Hematopoietic multipotent progenitor cell treated with erythropoietin and hydrocortisone succinate and interleukin-3 and kit ligand, for 17 days (in vitro differentiated cells): ENCODE measurements around the gene METTL6.
"Not testable (repeated sequence)": the region's sequence is repeated elsewhere in the genome, so short reads cannot be mapped to it uniquely, and the experiment has no call there.

Experiments used
- DNase-seq: peaks from one replicate; pipeline ENCODE4 v3.0.0-alpha.2; 2015; ENCODE audit warnings: low spot score

The METTL6 gene

DNA sequence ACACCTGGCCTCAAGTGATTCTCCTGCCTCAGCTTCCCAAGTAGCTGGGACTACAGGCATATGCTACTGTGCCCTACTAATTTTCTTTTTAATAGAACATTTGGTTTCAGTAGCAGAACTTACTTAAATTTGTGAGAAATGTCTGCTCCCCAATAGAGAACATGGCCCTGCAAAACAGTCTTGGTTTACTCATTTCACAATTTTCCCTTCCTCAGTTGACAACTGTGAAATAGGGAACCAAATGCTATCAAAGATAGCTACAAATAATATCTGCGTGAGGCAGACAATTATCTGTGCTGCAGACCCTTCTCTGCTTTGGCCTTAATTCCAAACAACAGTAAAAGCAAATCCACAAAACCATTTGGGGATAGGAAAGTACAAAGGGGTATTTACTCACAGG is 22.6 kb downstream of the METTL6 start:
- no peak for DNase-seq

DNA sequence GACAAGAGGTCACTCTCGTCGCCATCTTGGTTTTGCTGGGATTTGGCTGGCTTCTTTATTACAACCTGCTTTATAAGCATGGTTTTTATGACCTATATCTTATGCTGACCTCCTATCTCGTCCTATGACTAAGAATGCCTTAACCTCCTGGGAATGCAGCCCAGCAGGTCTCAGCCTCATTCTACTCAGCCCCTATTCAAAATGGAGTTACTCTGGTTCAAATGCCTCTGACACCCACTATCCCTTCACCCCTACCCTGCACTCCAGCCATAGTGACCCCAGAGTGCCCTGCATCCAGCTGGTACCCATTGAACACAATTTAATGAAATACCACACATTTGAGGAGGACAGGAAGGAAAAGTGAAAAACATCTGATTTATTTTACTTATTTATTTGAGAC is 23.4 kb downstream of the METTL6 start:
- DNase-seq, result no peak

DNA sequence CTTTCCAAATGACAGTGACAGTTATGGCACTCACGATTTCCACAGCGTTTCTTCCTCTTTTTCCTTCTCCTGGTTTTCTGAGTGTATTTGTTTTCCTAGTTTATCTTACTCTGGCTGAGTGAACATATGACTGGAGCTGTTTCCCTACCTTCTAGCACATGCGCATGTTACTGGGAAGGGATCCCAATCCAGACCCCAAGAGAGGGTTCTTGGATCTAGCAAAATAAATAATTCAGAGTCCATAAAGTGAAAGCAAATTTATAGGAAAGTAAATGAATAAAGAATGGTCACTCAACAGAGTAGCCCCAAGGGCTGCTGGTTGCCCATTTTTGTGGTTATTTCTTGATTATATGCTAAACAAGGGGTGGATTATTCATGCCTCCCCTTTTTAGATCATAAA is 23.8 kb downstream of the METTL6 start:
- DNase-seq, result no peak

DNA sequence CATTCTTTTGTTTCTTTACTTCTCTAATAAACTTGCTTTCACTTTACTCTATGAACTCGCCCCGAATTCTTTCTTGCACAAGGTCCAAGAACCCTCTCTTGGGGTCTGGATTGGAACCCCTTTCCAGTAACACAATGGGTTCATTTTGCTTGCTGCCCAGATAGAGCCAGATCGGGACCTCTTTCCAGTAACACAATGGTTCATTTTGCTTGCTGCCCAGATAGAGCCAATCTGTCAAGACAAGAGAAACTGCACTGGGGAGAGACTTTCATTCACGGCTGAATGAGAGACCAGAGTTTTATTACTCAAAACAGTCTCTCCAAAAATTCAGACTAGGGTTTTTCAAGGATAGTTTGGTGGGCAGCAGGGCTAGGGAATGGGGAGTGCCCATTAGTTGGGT is 25.4 kb downstream of the METTL6 start:
- DNase-seq, result no peak

DNA sequence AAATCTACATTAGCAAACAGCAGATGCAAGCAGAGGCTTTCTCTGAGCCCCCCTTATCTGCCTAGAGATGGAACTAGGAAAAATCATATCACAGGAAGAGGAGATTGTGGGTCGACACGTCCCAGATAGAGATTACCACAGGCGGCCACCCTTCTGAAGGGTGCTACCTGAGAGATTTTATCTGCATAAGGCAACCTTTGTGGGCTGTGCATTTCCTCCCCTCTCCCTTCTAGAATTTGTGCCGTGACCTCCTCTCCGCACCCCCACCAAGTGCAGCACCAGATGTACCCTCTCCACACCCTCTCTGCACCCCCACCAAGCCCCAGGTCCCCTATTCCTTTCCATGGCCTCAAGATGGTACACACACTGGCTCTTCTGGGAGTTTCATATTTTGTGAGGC is 27.4 kb downstream of the METTL6 start:
- DNase-seq, result no peak

DNA sequence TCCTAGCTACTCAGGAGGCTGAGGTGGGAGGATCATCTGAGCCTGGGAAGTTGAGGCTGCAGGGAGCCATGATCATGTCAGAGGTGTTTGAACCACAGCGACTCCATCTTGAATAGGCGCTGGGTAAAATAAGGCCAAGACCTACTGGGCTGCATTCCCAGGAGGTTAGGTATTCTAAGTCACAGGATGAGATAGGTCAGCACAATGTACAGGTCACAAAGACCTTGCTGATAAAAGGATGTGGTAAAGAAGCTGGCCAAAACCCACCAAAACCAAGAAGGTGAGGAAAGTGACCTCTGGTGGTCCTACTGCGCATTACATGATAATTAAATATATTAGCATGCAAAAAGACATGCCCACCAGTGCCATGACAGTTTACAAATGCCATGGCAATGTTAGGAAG is 28.6 kb downstream of the METTL6 start:
- peak; percentile 24 for DNase-seq

DNA sequence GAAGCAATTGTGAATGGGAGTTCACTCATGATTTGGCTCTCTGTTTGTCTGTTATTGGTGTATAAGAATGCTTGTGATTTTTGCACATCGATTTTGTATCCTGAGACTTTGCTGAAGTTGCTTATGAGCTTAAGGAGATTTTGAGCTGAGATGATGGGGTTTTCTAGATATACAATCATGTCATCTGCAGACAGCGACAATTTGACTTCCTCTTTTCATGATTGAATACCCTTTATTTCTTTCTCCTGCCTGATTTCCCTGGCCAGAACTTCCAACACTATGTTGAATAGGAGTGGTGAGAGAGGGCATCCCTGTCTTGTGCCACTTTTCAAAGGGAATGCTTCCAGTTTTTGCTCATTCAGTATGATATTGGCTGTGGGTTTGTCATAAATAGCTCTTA is 34.1 kb downstream of the METTL6 start:
- DNase-seq, result not testable (repeated sequence)

DNA sequence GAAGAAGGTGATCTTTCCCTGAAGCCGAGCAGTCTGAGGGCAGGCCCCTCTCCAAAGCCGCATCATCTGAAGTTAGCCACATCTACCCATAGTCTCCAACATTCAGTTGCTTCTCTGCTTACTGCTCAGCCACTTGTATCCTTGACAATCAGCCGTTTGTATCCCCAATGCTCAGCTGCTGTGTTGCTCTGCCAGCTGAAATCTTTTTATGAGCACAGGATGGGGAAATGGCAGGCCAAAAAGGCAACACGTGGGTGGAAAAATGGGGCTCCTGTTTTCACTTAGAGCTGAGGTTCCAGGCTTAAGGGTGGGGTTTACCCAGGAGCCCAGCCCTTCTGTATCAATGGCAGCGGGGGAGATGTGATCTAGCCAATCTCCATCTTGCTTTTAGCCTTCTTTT is 36.3 kb downstream of the METTL6 start:
- no peak for DNase-seq

DNA sequence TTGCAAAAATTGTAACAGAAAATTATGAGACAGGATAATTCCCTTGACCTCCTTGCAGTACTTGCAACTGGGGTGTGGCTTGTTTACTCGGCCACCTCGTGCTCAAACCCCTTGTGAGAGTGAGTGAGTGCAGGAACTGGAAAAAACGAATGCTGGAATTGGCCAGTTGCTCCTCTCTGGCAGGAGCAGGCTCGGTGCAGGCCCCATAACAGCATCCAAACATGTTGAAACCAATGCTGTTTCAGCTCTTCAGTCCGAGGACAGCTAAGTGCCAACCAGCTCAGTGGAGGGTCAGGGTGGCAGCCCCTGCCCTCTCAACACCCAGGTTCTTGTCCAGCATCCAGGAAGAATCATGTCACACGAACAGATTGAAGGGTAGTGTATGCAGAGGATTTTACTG is 36.9 kb downstream of the METTL6 start:
- DNase-seq, result no peak

DNA sequence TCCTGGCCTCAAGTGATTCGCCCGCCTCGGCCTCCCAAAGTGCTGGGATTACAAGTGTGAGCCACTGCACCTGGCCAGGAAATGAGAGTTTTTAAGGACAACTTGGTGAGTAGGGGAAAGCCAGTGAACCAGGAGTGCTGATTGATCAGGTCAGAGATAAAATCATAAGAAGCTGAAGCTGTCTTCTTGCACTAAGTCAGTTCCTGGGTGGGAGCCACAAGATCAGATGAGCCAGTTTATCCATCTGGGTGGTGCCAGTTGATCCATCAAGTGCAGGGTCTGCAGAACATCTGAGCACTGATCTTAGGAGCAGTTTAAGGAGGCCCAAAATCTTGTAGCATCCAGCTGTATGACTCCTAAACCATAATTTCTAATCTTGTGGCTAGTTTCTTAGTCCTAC is 39.0 kb downstream of the METTL6 start:
- not testable (repeated sequence) for DNase-seq

DNA sequence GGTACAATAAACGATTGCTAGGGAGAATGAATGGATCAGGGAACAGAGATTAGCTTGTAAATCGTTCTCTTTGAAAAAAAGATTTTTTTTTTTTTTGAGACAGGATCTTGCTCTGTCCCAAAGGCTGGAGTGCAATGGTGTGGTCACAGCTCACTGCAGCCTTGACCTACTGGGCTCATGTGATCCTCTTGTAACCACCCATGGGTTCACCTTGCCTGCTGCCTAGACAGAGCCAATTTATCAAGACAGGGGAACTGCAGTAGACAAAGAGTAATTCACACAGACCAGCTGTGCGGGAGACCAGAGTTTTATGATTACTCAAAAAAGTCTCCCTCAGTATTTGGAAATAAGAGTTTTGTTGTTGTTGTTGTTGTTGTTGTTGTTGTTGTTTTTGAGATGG is 39.6 kb downstream of the METTL6 start:
- DNase-seq, result no peak

DNA sequence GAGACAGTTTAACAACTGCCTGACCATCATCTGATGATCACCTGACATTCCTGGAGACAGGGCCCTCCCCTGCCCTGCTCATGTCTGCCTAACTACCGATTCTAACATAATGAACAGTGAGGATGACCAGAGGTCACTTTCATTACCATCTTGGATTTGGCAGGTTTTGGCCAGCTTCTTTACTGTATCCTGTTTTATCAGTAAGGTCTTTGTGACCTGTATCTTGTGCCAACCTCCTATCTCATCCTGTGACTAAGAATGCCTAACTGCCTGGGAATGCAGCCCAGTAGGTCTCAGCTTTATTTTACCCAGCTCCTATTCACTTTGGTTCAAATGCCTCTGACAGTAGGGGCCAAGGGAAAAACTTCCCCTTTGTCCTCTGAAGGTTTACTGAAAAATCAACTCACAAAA is 40.2 kb downstream of the METTL6 start:
- DNase-seq, result no peak

DNA sequence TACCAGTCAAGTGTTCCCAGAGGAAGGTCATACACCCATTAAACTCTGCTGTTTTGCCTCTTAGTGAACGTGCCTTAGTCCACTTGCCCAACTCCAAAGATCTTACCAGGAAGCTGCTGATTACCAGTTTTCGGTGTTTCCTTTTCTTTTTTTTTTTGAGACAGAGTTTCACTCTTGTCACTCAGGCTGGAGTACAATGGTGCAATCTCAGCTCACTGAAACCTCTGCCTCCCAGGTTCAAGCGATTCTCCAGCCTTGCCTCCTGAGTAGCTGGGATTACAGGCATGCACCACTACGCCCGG is 40.7 kb downstream of the METTL6 start:
- not testable (repeated sequence) for DNase-seq

DNA sequence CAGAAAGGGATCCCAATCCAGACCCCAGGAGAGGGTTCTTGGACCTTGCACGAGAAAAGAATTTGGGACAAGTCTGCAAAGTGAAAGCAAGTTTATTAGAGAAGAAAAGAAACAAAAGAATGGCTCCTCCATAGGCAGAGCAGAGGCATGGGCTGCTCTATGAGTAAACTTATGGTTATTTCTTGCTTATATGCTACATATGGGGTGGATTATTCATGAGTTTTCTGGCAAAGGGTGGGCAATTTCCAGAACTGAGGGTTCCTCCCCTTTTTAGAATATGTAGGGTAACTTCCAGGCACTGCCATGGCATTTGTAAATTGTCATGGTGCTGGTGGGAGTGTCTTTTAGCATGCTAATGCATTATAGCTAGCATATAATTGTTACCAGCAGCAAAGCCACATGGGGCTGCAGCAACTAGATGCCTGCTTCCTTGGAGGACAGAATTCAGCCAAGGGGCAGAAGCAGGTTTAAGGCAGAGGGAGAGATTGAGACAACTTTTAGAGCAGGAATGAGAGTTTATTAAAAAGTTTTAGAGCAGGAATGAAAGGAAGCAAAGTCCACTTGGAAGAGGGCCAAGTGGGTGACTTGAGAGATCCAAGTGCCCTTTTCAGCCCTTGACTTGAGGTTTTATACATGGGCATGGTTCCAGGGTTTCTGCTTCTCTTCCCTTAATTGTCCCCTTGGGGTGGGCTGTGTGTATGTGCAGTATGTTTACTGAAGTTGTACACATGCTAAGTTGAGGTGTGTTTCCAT is 41.3 kb downstream of the METTL6 start:
- no peak for DNase-seq

DNA sequence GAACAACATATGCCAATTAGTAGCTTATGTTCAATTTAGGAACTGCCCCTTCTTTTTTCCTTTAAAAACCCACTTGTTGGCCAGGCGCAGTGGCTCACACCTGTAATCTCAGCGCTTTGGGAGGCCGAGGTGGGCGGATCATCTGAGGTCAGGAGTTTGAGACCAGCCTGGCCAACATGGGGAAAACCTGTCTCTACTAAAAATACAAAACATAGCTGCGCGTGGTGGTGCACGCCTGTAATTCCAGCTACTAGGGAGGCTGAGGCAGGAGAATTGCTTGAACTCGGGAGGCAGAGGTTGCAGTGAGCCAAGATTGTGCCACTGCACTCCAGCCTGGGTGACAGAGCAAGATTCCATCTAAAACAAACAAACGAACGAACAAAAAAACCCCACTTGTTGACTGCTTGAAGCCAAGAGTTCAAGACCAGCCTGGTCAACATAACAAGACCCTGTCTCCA is 42.1 kb downstream of the METTL6 start:
- DNase-seq, result not testable (repeated sequence)

DNA sequence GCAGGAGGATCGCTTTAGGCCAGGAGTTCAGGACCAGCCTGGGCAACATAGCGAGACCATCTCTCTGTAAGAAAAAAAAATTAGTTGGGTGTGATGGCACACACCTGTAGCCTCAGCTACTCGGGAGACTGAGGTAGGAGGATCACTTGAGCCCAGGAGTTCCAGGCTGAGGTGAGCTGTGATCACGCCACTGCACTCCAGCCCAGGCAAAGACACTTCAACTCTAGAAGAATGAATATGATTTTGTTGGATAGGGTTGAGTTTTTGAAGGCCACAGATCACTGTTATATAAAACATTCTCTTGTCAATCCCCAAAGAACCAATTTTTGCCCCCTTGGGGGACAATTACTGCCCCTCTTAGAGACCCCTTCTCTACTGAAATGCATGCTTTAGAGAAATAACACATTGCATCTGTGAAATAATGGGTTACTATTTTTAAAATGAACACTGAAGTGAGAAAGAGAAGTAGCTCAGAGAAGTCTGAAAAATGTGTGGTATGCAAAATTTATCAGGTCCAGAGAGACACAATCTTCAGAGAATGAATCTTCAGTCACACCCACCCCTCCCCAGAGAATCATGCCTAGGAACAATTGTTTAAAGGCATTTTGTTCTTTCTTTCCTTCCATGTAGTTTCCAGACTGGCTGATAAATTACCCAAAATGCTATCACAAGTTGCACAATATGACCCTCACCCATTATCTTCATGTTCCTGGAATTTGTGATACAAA is 42.7 kb downstream of the METTL6 start:
- no peak for DNase-seq

DNA sequence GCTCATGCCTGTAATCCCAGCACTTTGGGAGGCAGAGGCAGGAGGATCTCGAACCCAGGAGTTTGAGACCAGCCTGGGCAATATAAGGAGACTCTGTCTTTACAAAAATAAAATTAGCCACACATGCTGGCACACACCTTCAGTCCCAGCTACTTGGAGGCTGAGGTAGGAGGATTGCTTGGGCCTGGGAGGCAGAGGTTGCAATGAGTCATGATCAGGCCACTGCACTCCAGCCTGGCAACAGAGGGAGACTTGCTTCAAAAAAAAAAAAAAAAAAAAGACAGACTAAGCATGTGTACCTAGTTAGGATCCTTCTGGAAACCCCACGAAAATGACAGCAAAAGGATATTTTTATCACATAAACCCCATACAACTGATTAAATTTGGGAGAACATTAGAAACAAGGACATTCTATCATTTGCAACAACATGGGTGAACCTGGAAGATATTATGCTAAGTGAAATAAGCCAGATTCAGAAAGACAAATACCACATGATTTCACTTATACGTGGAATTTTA is 44.9 kb downstream of the METTL6 start:
- no peak for DNase-seq

DNA sequence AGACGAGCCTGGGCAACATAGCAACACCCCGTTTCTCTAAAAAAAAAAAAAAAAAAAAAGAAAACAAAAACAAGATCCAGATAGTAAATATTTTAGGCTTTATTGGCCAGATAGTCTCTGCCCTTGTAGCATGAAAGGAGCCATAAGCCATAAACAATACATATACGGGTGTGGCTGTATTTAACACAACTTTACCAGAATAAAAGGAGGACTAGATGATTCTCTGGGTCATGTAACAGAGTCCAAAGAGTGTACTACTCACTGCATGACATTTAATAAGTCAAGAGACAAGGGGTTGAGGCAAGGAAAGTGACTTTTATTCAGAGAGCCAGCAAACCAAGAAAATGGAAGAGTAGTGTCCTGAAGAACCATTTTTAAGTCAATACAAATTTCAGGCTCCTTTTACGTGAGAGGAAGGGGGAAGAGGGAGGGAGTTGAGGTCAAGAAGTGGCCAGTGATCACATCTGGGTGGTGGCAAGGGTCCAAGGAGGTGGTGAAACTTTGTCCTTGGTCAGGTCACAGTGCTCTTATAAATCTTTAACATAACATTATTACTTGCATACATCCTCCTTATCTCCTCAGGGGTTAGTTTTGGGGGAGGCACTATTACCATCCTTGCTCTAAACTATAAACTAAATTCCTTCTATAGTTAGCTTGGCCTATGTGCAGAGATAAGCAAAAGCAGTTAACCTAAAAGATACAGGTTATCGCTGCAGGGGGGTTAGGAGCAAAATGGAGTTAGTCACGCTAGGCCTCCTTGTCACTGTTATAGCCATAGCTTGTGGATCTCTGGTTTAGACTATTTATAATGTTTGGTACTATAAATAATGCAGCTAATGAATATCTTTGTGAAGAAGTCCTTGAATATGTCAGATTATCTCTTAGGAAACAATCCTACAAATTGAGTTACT is 46.1 kb downstream of the METTL6 start:
- DNase-seq, result no peak

DNA sequence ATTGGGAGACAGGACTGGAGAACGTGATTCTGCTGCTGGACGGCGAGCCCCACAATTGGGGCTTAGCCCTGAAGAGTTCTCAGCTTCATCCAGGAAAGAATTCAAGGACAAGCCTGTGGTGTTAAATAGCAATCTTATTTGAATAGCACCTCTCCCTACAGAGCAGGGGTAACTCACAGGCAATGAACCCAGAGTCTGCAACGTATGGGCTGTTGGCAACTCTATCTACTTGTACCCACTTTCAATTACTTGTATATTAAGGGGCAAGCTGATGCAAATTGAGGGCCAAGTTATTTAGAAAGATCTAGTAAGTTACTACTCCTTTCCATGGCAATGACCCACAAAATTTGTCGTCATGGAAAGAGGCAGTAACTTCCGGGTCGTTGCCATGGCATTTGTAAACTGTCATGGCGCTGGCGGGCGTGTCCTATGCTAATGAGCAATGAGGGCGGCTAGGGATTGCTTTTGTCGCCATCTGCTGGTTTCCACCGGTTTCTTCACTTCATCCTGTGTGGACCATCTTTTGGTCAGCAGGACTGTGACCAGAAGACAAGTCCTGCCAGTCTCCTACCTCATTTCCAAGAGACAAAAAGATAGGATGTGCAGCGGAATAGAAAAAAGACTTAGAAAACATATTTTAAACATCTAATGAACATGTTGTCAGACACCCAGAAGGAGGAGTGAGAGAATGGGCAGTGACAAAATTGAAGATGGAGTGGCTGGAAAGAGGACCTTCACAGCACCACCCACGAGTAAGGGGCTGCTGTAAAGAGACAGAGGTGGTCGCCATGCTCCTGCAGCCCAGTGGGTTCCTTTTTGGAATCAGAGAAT is 49.2 kb downstream of the METTL6 start:
- peak; percentile 96 for DNase-seq

DNA sequence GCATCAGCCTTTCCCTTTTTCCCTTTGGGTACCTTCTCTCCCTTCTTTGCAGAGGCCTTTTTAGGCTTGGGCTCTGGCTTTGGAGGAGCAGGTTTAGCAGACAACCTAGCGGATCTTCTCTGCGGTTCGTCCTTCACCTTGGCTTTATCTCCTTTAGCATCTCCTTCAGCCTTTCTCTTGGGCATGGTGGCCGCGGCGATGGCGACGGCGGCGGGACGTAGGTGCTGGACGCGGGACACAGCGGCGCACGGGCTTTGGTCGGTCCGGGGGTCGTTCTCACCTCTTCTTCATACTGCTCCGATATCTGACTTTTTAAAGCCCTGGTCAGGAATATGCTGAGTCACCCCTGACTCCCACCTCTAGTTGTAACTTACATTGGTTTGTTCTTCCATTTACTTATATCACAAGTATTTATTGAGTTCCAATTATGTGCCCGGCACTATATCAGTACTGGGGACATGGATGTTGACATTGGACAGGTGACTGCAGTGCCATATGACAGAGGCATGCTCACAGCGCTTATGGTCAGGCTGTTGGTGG is 51.8 kb downstream of the METTL6 start:
- no peak for DNase-seq

DNA sequence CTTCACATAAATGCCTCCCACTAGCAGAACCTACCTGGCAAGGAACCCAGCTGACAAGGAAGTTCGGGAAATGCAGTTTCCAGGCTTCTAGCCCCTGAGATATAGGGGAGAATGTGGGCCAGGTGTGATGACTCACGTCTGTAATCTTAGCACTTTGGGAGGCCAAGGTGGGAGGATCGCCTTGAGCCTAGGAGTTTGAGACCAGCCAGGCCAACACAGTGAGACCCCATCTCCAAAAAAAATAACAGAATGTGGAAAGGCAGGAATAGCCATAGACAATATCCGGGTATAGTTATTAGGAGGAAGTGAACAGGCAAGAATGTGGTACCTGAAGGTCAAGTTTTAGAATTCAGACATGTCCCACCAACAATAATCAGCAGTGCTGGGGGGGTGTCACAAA is 54.4 kb downstream of the METTL6 start:
- no peak for DNase-seq
